Measurements from ENCODE around the gene C12orf57. TPM values are rescaled to one million over a fixed set of nuclear protein-coding genes. Genes with fewer than 3 reads are reported as not detected.

C12orf57 gene
- total and polyA plus RNA-seq, 2 of the 13 experiments (the other 11 are each of a cell fraction or from before 2014, with no cell fraction given) = 84.0 to 287 TPM

- TF ChIP-seq ARID5B (CRISPR knock-in tag; IDR thresholded peaks at IDR 0.05) (peak; percentile 51; the same call in 1 of the 2 replicates), ZBTB7A (CRISPR knock-in tag; IDR thresholded peaks at IDR 0.05) (peak; percentile 72; the same call in 1 of the 2 replicates), MIXL1 (CRISPR knock-in tag; IDR thresholded peaks at IDR 0.05) (no peak), ZNF747 (CRISPR knock-in tag; IDR thresholded peaks at IDR 0.05; ENCODE audit: borderline replicate concordance) (0 out of 2 replicates have a peak, but pooled peaks have one; percentile 24), SOX5 (CRISPR knock-in tag; IDR thresholded peaks at IDR 0.05; ENCODE audit: borderline replicate concordance) (0 out of 2 replicates have a peak, but pooled peaks have one; percentile 6), HNRNPL (IDR thresholded peaks at IDR 0.05; ENCODE audit: low read depth, low read length) (0 out of 2 replicates have a peak, but pooled peaks have one; percentile 27), SNRNP70 (IDR thresholded peaks at IDR 0.05; ENCODE audit: low read depth, low read length) (no peak), SMAD3 (CRISPR knock-in tag; IDR thresholded peaks at IDR 0.05) (0 out of 2 replicates have a peak, but pooled peaks have one; percentile 33), MXI1 (IDR thresholded peaks at IDR 0.05; ENCODE audit: borderline replicate concordance, low read depth, low read length) (peak; percentile 56; the same call in 1 of the 3 replicates), ZNF274 (CRISPR knock-in tag; IDR thresholded peaks at IDR 0.05) (peak; percentile 34; the same call in 1 of the 2 replicates), AHDC1 (CRISPR knock-in tag; IDR thresholded peaks at IDR 0.05; ENCODE audit: borderline replicate concordance) (0 out of 2 replicates have a peak, but pooled peaks have one; percentile 5), TEAD2 (CRISPR knock-in tag; IDR thresholded peaks at IDR 0.05) (no peak), KLF9 (CRISPR knock-in tag; IDR thresholded peaks at IDR 0.05; ENCODE audit: low read depth) (no peak), SATB2 (CRISPR knock-in tag; IDR thresholded peaks at IDR 0.05) (0 out of 2 replicates have a peak, but pooled peaks have one; percentile 54), HDAC2 (CRISPR knock-in tag; IDR thresholded peaks at IDR 0.05) (peak; percentile 31)
- TF ChIP-seq, protein P1, sequence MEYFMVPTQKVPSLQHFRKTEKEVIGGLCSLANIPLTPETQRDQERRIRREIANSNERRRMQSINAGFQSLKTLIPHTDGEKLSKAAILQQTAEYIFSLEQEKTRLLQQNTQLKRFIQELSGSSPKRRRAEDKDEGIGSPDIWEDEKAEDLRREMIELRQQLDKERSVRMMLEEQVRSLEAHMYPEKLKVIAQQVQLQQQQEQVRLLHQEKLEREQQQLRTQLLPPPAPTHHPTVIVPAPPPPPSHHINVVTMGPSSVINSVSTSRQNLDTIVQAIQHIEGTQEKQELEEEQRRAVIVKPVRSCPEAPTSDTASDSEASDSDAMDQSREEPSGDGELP (IDR thresholded peaks at IDR 0.05; ENCODE audit: borderline replicate concordance, low read depth) = peak; percentile 42; the same call in 1 of the 2 replicates
- TF ChIP-seq, protein P2, sequence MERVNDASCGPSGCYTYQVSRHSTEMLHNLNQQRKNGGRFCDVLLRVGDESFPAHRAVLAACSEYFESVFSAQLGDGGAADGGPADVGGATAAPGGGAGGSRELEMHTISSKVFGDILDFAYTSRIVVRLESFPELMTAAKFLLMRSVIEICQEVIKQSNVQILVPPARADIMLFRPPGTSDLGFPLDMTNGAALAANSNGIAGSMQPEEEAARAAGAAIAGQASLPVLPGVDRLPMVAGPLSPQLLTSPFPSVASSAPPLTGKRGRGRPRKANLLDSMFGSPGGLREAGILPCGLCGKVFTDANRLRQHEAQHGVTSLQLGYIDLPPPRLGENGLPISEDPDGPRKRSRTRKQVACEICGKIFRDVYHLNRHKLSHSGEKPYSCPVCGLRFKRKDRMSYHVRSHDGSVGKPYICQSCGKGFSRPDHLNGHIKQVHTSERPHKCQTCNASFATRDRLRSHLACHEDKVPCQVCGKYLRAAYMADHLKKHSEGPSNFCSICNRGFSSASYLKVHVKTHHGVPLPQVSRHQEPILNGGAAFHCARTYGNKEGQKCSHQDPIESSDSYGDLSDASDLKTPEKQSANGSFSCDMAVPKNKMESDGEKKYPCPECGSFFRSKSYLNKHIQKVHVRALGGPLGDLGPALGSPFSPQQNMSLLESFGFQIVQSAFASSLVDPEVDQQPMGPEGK (CRISPR knock-in tag; IDR thresholded peaks at IDR 0.05) = peak; percentile 36; the same call in 1 of the 2 replicates
Measured at GRCh38 chr12:6944381-6945186, 762 bp downstream of the C12orf57 start (continued).
